ENCODE measurements around the gene KSR2. TPM values are rescaled to one million over a fixed set of nuclear protein-coding genes. Genes with fewer than 3 reads are reported as not detected.
"Not testable (repeated sequence)": the region's sequence is repeated elsewhere in the genome, so short reads cannot be mapped to it uniquely, and the experiment has no call there.

KSR2 gene
- total RNA-seq, 1 donor from 2014 or later, result 0.26 TPM

DNA sequence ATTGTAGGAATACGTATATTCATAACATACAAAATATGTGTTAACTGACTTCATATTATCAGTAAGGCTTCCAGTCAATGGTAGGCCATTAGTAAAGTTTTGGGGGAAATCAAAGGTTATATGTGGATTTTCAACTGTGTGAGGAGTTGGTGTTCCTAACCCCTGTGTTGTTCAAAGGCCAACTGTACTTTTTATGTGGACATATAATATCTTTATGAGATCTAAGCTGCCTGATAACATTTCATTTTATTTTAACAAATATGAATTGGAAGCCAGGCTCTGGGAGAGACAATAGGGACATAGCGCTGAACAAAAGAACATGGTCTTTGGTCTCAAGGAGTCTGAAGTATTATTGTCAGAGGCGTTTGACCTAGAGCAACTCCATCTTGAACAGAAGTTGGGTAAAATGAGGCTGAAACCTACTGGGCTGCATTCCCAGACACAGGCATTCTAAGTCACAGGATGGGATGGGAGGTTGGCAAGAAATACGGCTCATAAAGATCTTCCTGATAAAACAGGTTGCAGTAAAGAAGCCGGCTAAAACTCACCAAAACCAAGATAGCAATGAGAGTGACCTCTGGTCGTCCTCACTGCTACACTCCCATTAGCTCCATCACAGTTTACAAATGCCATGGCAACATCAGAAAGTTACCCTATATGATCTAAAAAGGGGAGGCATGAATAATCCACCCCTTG is 147.2 kb downstream of the KSR2 start:
- DNase-seq (ENCODE audit: low read depth in 2 of 2), result no peak

DNA sequence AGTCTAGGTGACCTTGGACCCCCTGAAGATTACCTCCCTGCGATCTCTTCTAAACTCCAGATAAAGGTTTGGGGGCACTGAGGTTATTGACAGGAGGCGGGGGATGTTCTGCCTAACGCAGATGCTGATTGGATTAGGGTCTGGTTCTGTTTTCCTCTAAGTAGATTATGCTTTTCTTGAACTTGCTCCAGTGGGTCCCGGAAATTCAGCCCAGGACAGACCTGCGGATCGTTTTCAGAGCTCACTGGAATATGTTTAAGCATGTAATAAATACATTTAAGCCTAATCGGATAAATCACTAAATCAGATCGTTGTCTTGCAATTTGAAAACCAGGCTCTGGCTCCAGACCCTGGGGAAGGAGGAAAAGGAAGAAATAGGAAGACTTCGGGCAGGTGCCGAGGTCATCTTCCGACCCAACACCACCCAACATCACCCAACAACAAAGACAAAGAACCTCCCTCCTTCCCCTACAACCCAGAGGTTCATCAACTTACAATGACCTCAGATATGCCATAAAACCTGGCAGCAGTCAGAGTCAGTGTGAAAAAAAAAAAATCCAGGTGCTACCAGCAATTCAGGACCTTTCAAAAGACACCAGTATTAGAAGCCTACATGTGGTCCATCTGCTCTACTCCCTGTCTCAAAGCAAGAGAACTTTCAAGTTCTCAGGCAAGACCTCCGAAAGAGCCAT is 148.4 kb downstream of the KSR2 start:
- DNase-seq (ENCODE audit: low read depth in 2 of 2), result no peak

GRCh38 chr12:117819160-117819559 is 149.6 kb downstream of the KSR2 start:
- no peak for DNase-seq (ENCODE audit: low read depth in 2 of 2)

DNA sequence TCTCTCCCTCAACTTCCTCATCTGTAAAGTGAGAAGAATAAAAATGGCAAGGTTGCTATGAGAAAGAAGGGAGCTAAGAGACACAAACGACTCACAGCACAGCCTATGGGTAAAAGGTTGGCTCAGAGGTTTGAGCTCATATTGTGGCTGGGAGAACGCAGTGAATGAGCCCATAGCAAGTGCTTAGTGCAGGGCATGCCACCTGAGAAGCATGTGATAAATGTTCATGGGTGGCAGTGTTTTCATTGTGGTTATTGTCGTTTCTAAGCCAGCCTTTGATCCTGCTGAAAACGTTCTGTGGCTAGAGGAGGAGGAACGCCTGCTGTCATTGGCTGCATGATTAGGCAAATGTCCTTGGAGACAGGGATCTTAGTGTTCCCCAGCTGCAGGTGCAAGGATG is 150.4 kb downstream of the KSR2 start:
- no peak for DNase-seq (ENCODE audit: low read depth in 2 of 2)

- DNase-seq (ENCODE audit: low read depth in 2 of 2), result no peak
These were observed 159.3 kb downstream of the KSR2 start for GRCh38 chr12:117809509-117809908.

- DNase-seq (ENCODE audit: low read depth in 2 of 2), result peak in 1 of 2 donors; percentile 58
These were observed 160.8 kb downstream of the KSR2 start for GRCh38 chr12:117807946-117808345.

DNA sequence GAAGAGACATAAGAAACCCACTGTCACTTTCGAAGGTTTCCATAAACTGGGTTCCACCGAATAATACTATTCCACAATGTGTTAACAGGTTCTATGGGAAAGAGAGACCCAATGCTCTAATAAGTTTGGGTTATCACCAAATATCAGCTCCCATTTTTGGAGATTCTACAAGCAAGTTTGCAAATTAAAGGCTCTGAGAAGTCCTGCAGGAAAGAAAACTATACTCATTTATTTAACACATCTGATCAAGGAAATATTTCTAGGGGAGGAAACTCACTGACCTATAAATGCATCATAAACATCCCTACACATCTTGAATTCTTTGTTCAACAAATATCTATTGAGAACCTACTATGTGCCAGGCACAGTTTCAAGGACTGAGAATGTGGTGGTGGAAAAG is 161.4 kb downstream of the KSR2 start:
- no peak for DNase-seq (ENCODE audit: low read depth in 2 of 2)

DNA sequence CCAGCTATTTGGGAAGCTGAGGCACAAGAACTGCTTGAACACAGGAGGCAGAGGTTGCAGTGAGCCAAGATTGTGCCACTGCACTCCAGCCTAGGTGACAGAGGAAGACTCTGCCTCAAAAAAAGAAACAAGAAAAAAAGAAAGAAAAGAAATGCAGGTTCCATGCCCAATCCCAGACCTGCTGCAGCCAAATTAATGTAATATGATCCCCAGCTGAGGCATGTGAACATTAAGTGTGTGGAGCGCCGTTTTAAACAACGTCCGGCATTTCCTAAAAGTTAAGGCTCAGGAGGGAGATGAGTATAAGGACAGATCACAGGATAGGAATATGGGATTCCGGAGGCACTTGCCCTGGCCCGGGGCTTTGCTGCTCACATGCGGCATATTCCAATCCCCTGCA is 162.9 kb downstream of the KSR2 start:
- DNase-seq (ENCODE audit: low read depth in 2 of 2), result no peak

GRCh38 chr12:117803001-117803400 is 165.8 kb downstream of the KSR2 start:
- no peak for DNase-seq (ENCODE audit: low read depth in 2 of 2)

DNA sequence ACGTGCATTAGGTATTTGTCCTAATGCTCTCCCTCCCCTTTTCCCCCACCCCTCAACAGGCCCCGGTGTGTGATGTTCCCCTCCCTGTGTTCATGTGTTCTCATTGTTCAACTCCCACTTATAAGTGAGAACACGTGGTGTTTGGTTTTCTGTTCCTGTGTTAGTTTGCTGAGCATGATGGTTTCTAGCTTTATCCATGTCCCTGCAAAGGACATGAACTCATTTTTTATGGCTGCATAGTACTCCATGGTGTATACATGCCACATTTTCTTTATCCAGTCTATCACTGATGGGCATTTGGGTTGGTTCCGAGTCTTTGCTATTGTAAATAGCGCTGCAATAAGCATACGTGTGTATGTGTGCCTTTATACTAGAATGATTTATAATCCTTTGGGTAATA is 168.1 kb downstream of the KSR2 start:
- DNase-seq (ENCODE audit: low read depth in 2 of 2), result not testable (repeated sequence)

DNA sequence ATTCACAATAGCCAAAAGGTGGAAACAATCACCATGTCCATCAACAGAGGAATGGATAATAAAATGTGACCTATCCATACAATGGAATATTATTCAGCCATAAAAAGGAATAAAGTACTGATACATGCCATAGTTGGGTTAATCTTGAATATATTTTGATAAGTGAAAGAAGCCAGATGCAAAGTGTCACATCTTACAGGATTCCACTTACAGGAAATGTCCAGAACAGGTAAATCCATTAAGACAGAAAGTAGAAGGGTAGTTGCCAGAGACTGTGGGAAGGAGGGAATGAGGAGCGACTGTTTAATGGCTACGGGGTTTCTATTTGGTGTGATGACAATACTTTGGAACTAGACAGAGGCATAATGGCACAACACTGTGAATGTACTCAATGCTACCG is 171.6 kb downstream of the KSR2 start:
- no peak for DNase-seq (ENCODE audit: low read depth in 2 of 2)

- no peak for DNase-seq (ENCODE audit: low read depth in 2 of 2)
These were observed 175.8 kb downstream of the KSR2 start for GRCh38 chr12:117792877-117793424.

- no peak for DNase-seq (ENCODE audit: low read depth in 2 of 2)
These were observed 176.3 kb downstream of the KSR2 start for GRCh38 chr12:117792471-117792870.

GRCh38 chr12:117790948-117791347 is 177.8 kb downstream of the KSR2 start:
- no peak for DNase-seq (ENCODE audit: low read depth in 2 of 2)

- no peak for DNase-seq (ENCODE audit: low read depth in 2 of 2)
These were observed 178.6 kb downstream of the KSR2 start for GRCh38 chr12:117790198-117790597.

- no peak for DNase-seq (ENCODE audit: low read depth in 2 of 2)
These were observed 179.4 kb downstream of the KSR2 start for GRCh38 chr12:117789195-117789912.

GRCh38 chr12:117778656-117779055 is 190.1 kb downstream of the KSR2 start:
- no peak for DNase-seq (ENCODE audit: low read depth in 2 of 2)

- DNase-seq (ENCODE audit: low read depth in 2 of 2), result peak in 1 of 2 donors; percentile 66
These were observed 193.6 kb downstream of the KSR2 start for GRCh38 chr12:117774941-117775775.

DNA sequence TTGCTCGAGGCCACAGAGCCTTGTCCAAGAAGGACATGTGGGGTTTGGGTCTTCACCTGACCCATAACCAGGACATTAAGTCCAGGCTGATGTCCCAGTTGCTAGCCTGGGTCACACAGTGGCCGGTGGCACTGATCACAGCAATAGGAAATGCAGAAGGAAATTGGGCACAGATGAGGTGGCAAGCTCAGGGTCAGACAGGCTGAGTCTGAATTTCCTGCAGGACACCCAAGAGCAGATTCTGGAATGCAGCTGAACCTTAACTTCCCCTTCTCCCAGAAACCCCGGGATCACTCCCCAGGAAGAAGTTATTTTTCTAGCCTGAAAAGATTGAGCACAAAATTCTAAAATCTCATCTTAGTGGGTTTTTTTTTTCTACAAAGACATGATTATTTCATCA is 199.9 kb downstream of the KSR2 start:
- DNase-seq (ENCODE audit: low read depth in 2 of 2), result peak in 1 of 2 donors; percentile 18

GRCh38 chr12:117766008-117766407 is 202.8 kb downstream of the KSR2 start:
- no peak for DNase-seq (ENCODE audit: low read depth in 2 of 2)

GRCh38 chr12:117762143-117762542 is 206.6 kb downstream of the KSR2 start:
- DNase-seq (ENCODE audit: low read depth in 2 of 2), result no peak

All from dermis microvascular lymphatic vessel endothelial cell (primary cell).